Peyer's patch (tissue), 4 donors: ENCODE data around the gene CAPS. TPM values are rescaled to one million over a fixed set of nuclear protein-coding genes. Genes with fewer than 3 reads are reported as not detected.

Experiments used
- DNase-seq, 3 donors: peaks; one replicate each; pipeline ENCODE4 v3.0.0-alpha.2; 2017 to 2019
- H3K27ac ChIP-seq, 4 donors: fragments of 200-600 bp; sonication (generic); one replicate each; pipeline ENCODE4 v1.5.1; 2016 to 2019
- H3K27me3 ChIP-seq, 2 donors: fragments of 200-600 bp; sonication (generic); one replicate each; pipeline ENCODE4 v1.5.1; 2019
- H3K36me3 ChIP-seq, 3 donors: fragments of 200-600 bp; sonication (generic); one replicate each; pipeline ENCODE4 v1.5.1; 2016 to 2019
- H3K4me1 ChIP-seq, 4 donors: fragments of 200-600 bp; sonication (generic); one replicate each; pipeline ENCODE4 v1.5.1; 2016 to 2019
- H3K4me3 ChIP-seq, 4 donors: fragments of 200-600 bp; sonication (generic); 1 replicate in 3 of 4; 2 replicates in 1 of 4; pipeline ENCODE4 v1.5.1; 2016 to 2019; ENCODE audit warnings: mild to moderate bottlenecking in 1 of 4
- H3K9me3 ChIP-seq, 4 donors: fragments of 200-600 bp; sonication (generic); one replicate each; pipeline ENCODE4 v1.5.1; 2016 to 2019; ENCODE audit warnings: mild to moderate bottlenecking in 1 of 4
- POLR2A ChIP-seq, 2 donors: fragments of 450-650 bp; IDR thresholded peaks; one replicate each; pipeline ENCODE4 v1.5.1; 2017; ENCODE audit warnings: antibody characterized with exemption in 2 of 2, mild to moderate bottlenecking in 2 of 2, moderate library complexity in 2 of 2
- total RNA-seq, 4 donors: library from RNA; depleted of rRNA; stranded (reverse); fragments of >200 nt; gene quantifications; one replicate each; pipeline ENCODE4 v1.1.0, GENCODE V29; 2016
- TF ChIP-seq, protein P1 (sequence below), 6 experiments: fragments of 450-650 bp in 4 of 6; fragments of 200-600 bp in 2 of 6; sonication (generic) in 1 of 6; IDR thresholded peaks; one replicate each; pipeline ENCODE4 v1.5.1; 2017 to 2019; ENCODE audit warnings: antibody characterized with exemption in 6 of 6, mild to moderate bottlenecking in 3 of 6, moderate library complexity in 1 of 6

Gene CAPS
- total RNA-seq, 4 donors from 2014 or later = 9.5 to 44.6 (median 24.4) TPM

DNA sequence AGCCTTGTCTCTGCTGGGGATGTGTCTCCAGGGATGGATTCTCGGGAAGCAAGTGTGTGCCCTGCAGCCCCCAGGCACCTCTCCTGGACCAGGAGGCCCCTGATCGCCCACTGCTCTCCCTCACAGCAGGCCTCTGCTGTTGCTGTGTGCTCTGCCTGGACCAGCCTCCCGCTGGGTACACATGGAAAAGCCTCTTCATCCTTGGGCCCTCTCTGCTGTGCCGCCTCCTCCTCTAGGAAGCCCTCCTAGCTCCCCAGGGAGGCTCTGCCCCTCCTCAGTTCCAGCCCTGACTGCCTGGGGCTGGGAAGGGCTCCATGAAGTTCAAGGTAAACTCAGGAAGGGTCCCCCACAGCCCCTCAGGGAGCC is 22.5 kb upstream of the CAPS start:
- no peak for TF ChIP-seq POLR2A (IDR thresholded peaks at IDR 0.05)
- TF ChIP-seq, protein P1, sequence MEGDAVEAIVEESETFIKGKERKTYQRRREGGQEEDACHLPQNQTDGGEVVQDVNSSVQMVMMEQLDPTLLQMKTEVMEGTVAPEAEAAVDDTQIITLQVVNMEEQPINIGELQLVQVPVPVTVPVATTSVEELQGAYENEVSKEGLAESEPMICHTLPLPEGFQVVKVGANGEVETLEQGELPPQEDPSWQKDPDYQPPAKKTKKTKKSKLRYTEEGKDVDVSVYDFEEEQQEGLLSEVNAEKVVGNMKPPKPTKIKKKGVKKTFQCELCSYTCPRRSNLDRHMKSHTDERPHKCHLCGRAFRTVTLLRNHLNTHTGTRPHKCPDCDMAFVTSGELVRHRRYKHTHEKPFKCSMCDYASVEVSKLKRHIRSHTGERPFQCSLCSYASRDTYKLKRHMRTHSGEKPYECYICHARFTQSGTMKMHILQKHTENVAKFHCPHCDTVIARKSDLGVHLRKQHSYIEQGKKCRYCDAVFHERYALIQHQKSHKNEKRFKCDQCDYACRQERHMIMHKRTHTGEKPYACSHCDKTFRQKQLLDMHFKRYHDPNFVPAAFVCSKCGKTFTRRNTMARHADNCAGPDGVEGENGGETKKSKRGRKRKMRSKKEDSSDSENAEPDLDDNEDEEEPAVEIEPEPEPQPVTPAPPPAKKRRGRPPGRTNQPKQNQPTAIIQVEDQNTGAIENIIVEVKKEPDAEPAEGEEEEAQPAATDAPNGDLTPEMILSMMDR (IDR thresholded peaks at IDR 0.05) = no peak
- no peak for DNase-seq
- no peak overlapping the region for H3K27ac ChIP-seq
- H3K4me1 ChIP-seq = peaks cover 0 to 20% (median 0%) of the 10 kb centered on the region in 4 donors
- peaks cover 0 to 20% (median 0%) of the 10 kb centered on the region in 3 donors for H3K36me3 ChIP-seq
- no peaks in the 10 kb centered on the region for H3K27me3 ChIP-seq
- no peak overlapping the region for H3K4me3 ChIP-seq
- no peaks in the 10 kb centered on the region for H3K9me3 ChIP-seq

DNA sequence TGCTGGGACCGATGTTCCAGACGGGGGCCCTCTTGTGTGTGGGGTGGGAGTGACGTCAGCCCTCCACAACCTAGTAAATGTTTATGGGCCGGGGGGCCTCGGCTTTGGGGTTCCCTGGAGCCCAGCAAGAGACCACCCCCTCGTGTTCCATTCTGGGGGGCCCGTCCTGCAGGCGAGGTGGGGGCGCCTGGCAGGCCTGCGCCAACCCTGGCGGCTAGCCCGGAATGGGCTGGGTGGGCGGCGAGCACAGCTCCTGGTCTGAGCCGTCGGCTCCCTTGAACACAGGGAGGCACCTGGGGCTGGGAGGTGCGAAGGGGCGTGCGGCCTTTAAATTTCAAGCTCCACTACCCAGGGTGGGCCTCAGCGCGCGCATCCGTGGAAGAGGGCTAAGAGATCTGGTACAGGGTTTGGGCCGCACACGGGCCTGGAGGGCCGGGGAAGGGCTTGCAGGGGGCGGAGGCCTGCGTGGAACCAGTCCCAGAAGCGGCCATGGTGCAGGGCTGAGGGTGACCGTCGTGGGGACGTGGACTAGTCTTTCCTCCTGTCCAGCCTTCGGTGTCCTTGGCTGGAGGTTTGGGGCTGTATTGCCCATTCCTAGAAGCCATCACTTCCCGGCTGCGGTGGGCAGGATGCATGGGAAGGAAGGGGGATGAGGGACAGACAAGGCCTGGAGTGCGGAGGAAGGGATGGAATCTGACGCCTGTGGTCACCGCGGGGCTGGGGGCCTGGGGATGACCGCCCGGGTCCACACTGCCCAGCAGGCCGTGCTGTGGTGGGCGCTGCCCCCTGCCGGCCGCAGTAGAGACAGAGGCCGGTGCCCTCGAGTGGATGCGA is 21.9 kb upstream of the CAPS start:
- Histone ChIP-seq H3K9me3 (no peaks in the 10 kb centered on the region), H3K27me3 (no peaks in the 10 kb centered on the region), H3K36me3 (peaks cover 0 to 26% (median 0%) of the 10 kb centered on the region in 3 donors), H3K4me3 (no peak overlapping the region), H3K4me1 (peaks cover 0 to 20% (median 0%) of the 10 kb centered on the region in 4 donors), H3K27ac (no peak overlapping the region)
- no peak for TF ChIP-seq POLR2A (IDR thresholded peaks at IDR 0.05)
- TF ChIP-seq, protein P1 (IDR thresholded peaks at IDR 0.05) = peak in 4 of 6 experiments; percentile 55 to 89 (median 78)
- peak in 2 of 3 donors; percentile 69 to 71 for DNase-seq

DNA sequence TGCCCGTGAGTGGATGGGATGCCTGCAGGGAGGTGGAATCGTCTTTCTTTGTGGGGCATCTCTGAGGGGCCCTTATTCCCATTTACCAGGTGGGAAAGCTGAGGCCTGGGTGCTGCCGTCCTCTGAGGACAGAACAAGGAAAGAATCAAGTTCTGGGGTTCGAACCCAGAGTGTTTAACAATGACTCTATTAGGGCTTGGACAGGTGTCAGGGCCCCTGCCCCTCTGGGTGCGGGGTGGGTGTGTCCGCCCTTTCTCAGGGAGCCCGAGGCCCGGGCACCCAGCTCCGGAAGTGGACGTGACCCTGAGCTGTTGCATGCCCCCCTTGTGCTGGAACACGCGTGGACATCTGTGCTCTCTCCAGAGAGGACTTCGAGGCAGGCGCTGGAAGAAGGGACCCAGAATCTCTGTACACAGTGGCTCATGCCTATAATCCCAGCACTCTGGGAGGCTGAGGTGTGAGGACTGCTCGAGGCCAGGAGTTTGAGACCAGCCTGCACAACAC is 21.2 kb upstream of the CAPS start:
- DNase-seq = no peak
- peaks cover 0 to 20% (median 0%) of the 10 kb centered on the region in 4 donors for H3K4me1 ChIP-seq
- peaks cover 0 to 29% (median 0%) of the 10 kb centered on the region in 3 donors for H3K36me3 ChIP-seq
- H3K4me3 ChIP-seq = no peak overlapping the region
- H3K27me3 ChIP-seq = no peaks in the 10 kb centered on the region
- no peaks in the 10 kb centered on the region for H3K9me3 ChIP-seq
- TF ChIP-seq POLR2A (IDR thresholded peaks at IDR 0.05) = no peak
- TF ChIP-seq, protein P1 (IDR thresholded peaks at IDR 0.05) = no peak
- no peak overlapping the region for H3K27ac ChIP-seq

- no peak overlapping the region for H3K27ac ChIP-seq
These were observed 20.7 kb upstream of the CAPS start for GRCh38 chr19:5893296-5893903.

More at GRCh38 chr19:5893296-5893903, 20.7 kb upstream of the CAPS start:
- no peaks in the 10 kb centered on the region for H3K9me3 ChIP-seq
- no peak for TF ChIP-seq POLR2A (IDR thresholded peaks at IDR 0.05)
- TF ChIP-seq, protein P1 (IDR thresholded peaks at IDR 0.05) = no peak
- no peaks in the 10 kb centered on the region for H3K27me3 ChIP-seq
- peaks cover 0 to 29% (median 0%) of the 10 kb centered on the region in 3 donors for H3K36me3 ChIP-seq
- H3K4me1 ChIP-seq = peaks cover 0 to 20% (median 0%) of the 10 kb centered on the region in 4 donors
- no peak for DNase-seq
- no peak overlapping the region for H3K4me3 ChIP-seq
